Smooth muscle cell of the coronary artery (primary cell): ENCODE results near the gene EXOSC6. TPM values are rescaled to one million over a fixed set of nuclear protein-coding genes. Genes with fewer than 3 reads are reported as not detected.

Experiments used
- total RNA-seq: library from RNA; depleted of rRNA; stranded (reverse); fragments of >200 nt; gene quantifications from 2 replicates; pipeline ENCODE4 v1.2.3, GENCODE V29; 2014; ENCODE audit warnings: low replicate concordance

EXOSC6 gene
- total RNA-seq = 13.1 and 26.2 TPM in 2 replicates

GRCh38 chr16:70251629-70252354, at the start of gene EXOSC6:
Gene EXOSC6 (minus strand): TSS chr16:70251940. CDS start chr16:70251900, 40 bp downstream.

GRCh38 chr16:70298988-70299938, 47.5 kb upstream of the EXOSC6 start, which contains the start of gene DDX19B:
Gene DDX19B (plus strand): TSS chr16:70299186. CDS start chr16:70299298, 112 bp downstream.

GRCh38 chr16:70289229-70290094, 37.7 kb upstream of the EXOSC6 start, which contains the start of gene AARS1:
Gene AARS1 (minus strand): TSS chr16:70289506. CDS start chr16:70282763, 6,743 bp downstream.

Other genes with a start within 250 kb of the EXOSC6 start
- 10.1 TPM in 2 replicates for gene PDPR, start 137.6 kb downstream of the EXOSC6 start, total RNA-seq
- gene CLEC18C, start 78.2 kb downstream of the EXOSC6 start, total RNA-seq = under 0.01 and 2.6 TPM in 2 replicates
- gene AARS1, start 37.6 kb upstream of the EXOSC6 start, total RNA-seq = 186 and 251 TPM in 2 replicates
- gene DDX19B, start 47.2 kb upstream of the EXOSC6 start, total RNA-seq = 15.8 and 26.6 TPM in 2 replicates
- gene DDX19A, start 95.0 kb upstream of the EXOSC6 start, total RNA-seq = 34.2 and 38.1 TPM in 2 replicates
- gene ST3GAL2, start 187.2 kb upstream of the EXOSC6 start, total RNA-seq = 9.8 and 47.0 TPM in 2 replicates
- gene FCSK, start 202.7 kb upstream of the EXOSC6 start, total RNA-seq = 6.8 and 7.8 TPM in 2 replicates